ENCODE measurements around the gene ULK3.

ULK3 gene

GRCh38 chr15:74787251-74788041 lies 55.5 kb downstream of the ULK3 start:
- TF ChIP-seq GATA3 (IDR thresholded peaks at IDR 0.05; ENCODE audit: low read depth, low read length): no peak
- TF ChIP-seq GATA2 (IDR thresholded peaks at IDR 0.05; ENCODE audit: low read depth, low read length): no peak

- TF ChIP-seq GATA2 (IDR thresholded peaks at IDR 0.05; ENCODE audit: low read depth, low read length): no peak
- no peak for TF ChIP-seq GATA3 (IDR thresholded peaks at IDR 0.05; ENCODE audit: low read depth, low read length)
These were observed 56.3 kb downstream of the ULK3 start for GRCh38 chr15:74786551-74787165.

Data from SH-SY5Y (cell line).